DOHH2 (cell line): ENCODE results near the gene KLHDC4.

ENCODE experiments used
- EZH2phosphoT487 ChIP-seq: fragments of 200-600 bp; sonication (generic); IDR thresholded peaks from 2 replicates; pipeline ENCODE4 v1.6.1; 2017; ENCODE audit warnings: borderline replicate concordance, mild to moderate bottlenecking, antibody characterized with exemption, low read length, moderate library complexity, mixed read lengths
- TF ChIP-seq, protein P1 (sequence below): fragments of 200-600 bp; sonication (generic); IDR thresholded peaks from one replicate; pipeline ENCODE4 v1.5.1; 2014; ENCODE audit warnings: antibody characterized with exemption, mild to moderate bottlenecking, low read depth, low read length; ENCODE audit not compliant: poor library complexity, severe bottlenecking

DNA sequence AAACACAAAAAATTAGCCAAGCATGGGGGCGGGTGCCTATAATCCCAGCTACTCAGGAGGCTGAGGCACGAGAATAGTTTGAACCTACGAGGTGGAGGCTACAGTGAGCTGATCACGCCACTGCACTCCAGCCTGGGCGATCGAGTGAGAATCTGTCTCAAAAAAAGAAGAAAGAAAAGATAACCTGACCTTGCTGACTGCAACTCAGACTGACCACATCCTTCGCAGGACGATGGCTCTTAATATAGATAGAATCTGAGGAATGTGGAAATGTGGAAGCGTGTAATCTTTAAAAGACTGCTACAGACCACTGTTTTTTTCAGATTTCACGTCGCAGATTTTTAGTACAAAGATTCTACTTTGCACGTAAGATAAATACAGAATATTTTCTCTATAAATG, 37.8 kb downstream of the KLHDC4 start:
- TF ChIP-seq, protein P1, sequence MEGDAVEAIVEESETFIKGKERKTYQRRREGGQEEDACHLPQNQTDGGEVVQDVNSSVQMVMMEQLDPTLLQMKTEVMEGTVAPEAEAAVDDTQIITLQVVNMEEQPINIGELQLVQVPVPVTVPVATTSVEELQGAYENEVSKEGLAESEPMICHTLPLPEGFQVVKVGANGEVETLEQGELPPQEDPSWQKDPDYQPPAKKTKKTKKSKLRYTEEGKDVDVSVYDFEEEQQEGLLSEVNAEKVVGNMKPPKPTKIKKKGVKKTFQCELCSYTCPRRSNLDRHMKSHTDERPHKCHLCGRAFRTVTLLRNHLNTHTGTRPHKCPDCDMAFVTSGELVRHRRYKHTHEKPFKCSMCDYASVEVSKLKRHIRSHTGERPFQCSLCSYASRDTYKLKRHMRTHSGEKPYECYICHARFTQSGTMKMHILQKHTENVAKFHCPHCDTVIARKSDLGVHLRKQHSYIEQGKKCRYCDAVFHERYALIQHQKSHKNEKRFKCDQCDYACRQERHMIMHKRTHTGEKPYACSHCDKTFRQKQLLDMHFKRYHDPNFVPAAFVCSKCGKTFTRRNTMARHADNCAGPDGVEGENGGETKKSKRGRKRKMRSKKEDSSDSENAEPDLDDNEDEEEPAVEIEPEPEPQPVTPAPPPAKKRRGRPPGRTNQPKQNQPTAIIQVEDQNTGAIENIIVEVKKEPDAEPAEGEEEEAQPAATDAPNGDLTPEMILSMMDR: no peak
- no peak for TF ChIP-seq EZH2phosphoT487
